DOHH2 (cell line): ENCODE data around the gene MOAP1.
"Not testable (repeated sequence)": the region's sequence is repeated elsewhere in the genome, so short reads cannot be mapped to it uniquely, and the experiment has no call there.

Experiments
- CTCF ChIP-seq: fragments of 200-600 bp; sonication (generic); IDR thresholded peaks from one replicate; pipeline ENCODE4 v1.5.1; 2014; ENCODE audit warnings: antibody characterized with exemption, mild to moderate bottlenecking, low read depth, low read length; ENCODE audit not compliant: poor library complexity, severe bottlenecking
- EZH2phosphoT487 ChIP-seq: fragments of 200-600 bp; sonication (generic); IDR thresholded peaks from 2 replicates; pipeline ENCODE4 v1.6.1; 2017; ENCODE audit warnings: borderline replicate concordance, mild to moderate bottlenecking, antibody characterized with exemption, low read length, moderate library complexity, mixed read lengths

DNA sequence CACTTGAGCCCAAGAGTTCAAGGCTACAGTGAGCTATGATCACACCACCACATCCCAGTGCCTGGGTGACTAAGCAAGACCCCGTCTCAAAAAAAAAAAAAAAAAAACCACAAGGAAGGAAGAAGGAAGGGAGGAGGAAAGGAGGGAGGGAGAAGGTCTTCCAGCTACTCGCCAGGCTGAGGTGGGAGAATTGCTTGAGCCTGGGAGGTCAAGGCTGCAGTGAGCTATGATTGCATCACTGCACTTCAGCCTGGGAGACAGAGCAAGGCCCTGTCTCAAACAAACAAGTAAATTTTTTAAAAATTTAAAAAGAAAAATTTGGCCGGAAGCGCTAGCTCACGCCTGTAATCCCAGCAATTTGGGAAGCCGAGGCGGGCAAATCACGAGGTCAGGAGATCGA is 16.1 kb downstream of the MOAP1 start:
- not testable (repeated sequence) for TF ChIP-seq CTCF, EZH2phosphoT487
